Measurements from ENCODE around the gene BNIP3. TPM values are rescaled to one million over a fixed set of nuclear protein-coding genes. Genes with fewer than 3 reads are reported as not detected.
"Not testable (repeated sequence)": the region's sequence is repeated elsewhere in the genome, so short reads cannot be mapped to it uniquely, and the experiment has no call there.

BNIP3 gene
- total RNA-seq, 1 donor from 2014 or later, result 88.9 TPM

DNA sequence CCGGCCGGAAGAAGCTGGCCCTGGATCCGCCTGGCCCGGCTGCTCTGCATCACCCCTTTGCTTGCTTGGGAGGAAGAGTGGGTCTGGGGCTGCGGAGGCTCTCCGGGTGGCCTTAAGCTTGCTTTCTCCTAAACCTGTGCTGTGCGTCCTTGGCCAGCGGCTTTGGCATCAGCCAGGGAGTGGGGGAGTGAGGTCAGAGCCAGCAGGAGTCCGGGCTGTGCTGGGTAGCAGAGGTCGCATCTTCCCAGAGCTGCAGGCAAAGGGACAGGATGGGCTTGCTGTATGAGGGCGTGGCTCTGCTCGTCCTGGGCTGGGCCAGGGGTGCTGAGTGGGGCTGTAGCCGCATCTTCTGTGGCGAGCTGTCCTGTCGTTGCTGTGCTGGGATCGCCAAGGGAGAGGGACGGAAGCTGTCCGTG is 21.1 kb downstream of the BNIP3 start:
- TF ChIP-seq, protein P1, sequence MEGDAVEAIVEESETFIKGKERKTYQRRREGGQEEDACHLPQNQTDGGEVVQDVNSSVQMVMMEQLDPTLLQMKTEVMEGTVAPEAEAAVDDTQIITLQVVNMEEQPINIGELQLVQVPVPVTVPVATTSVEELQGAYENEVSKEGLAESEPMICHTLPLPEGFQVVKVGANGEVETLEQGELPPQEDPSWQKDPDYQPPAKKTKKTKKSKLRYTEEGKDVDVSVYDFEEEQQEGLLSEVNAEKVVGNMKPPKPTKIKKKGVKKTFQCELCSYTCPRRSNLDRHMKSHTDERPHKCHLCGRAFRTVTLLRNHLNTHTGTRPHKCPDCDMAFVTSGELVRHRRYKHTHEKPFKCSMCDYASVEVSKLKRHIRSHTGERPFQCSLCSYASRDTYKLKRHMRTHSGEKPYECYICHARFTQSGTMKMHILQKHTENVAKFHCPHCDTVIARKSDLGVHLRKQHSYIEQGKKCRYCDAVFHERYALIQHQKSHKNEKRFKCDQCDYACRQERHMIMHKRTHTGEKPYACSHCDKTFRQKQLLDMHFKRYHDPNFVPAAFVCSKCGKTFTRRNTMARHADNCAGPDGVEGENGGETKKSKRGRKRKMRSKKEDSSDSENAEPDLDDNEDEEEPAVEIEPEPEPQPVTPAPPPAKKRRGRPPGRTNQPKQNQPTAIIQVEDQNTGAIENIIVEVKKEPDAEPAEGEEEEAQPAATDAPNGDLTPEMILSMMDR (IDR thresholded peaks at IDR 0.05), result no peak
- peaks cover 17% of the 10 kb centered on the region for H3K36me3 Mint-ChIP-seq (ENCODE audit: low read depth)
- peak; percentile 76 for DNase-seq (ENCODE audit: low spot score)
- no peaks in the 10 kb centered on the region for H3K9me3 Mint-ChIP-seq (ENCODE audit: low read depth)
- no peak overlapping the region for H3K4me3 Mint-ChIP-seq (ENCODE audit: unreplicated experiment)
- no peak overlapping the region for H3K27ac Mint-ChIP-seq (ENCODE audit: unreplicated experiment)
- no peaks in the 10 kb centered on the region for H3K27me3 Mint-ChIP-seq (ENCODE audit: low read depth)
- H3K4me1 Mint-ChIP-seq (ENCODE audit: low read depth), result no peaks in the 10 kb centered on the region

DNA sequence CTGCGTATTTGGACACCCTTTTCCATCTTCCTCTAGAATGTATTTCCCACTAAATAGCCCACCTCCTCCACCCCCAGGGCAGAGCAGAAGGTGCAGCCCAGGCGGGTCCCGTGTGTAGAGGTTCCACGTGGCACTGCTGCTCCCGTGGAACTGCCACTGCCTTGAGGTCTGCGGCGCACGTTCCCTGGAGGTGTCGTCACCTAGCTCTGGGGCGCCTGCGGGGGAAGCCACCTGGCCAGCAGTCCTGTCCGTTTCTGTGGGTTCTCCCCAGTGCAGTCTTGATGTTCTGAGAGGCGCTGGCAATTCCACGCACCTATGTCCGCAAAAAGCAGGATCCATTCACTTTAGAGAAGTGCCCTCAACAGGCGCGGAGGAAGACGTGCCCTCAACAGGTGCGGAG is 21.9 kb downstream of the BNIP3 start:
- Mint-ChIP-seq H3K4me1 (ENCODE audit: low read depth) (no peaks in the 10 kb centered on the region), H3K36me3 (ENCODE audit: low read depth) (peaks cover 20% of the 10 kb centered on the region), H3K27me3 (ENCODE audit: low read depth) (no peaks in the 10 kb centered on the region)

DNA sequence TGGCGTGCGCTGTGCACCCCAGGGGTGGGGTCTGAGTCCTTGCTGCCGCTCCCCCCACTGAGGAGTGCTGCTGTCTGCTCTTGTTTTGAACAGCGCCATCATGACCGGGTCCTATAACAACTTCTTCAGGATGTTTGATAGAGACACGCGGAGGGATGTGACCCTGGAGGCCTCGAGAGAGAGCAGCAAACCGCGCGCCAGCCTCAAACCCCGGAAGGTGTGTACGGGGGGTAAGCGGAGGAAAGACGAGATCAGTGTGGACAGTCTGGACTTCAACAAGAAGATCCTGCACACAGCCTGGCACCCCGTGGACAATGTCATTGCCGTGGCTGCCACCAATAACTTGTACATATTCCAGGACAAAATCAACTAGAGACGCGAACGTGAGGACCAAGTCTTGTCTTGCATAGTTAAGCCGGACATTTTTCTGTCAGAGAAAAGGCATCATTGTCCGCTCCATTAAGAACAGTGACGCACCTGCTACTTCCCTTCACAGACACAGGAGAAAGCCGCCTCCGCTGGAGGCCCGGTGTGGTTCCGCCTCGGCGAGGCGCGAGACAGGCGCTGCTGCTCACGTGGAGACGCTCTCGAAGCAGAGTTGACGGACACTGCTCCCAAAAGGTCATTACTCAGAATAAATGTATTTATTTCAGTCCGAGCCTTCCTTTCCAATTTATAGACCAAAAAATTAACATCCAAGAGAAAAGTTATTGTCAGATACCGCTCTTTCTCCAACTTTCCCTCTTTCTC is 26.0 kb downstream of the BNIP3 start:
- no peaks in the 10 kb centered on the region for H3K4me1 Mint-ChIP-seq (ENCODE audit: low read depth)
- no peak overlapping the region for H3K4me3 Mint-ChIP-seq (ENCODE audit: unreplicated experiment)
- peaks cover 23% of the 10 kb centered on the region for H3K36me3 Mint-ChIP-seq (ENCODE audit: low read depth)
- peak overlapping the region; percentile 61 for H3K27ac Mint-ChIP-seq (ENCODE audit: unreplicated experiment)
- DNase-seq (ENCODE audit: low spot score), result no peak
- TF ChIP-seq, protein P1 (IDR thresholded peaks at IDR 0.05), result no peak
- no peaks in the 10 kb centered on the region for H3K27me3 Mint-ChIP-seq (ENCODE audit: low read depth)
- no peaks in the 10 kb centered on the region for H3K9me3 Mint-ChIP-seq (ENCODE audit: low read depth)

More for the DNA sequence above, 21.9 kb downstream of the BNIP3 start:
- no peak for DNase-seq (ENCODE audit: low spot score)
- Mint-ChIP-seq H3K9me3 (ENCODE audit: low read depth) (no peaks in the 10 kb centered on the region), H3K27ac (ENCODE audit: unreplicated experiment) (no peak overlapping the region), H3K4me3 (ENCODE audit: unreplicated experiment) (no peak overlapping the region)
- TF ChIP-seq, protein P1 (IDR thresholded peaks at IDR 0.05), result no peak

DNA sequence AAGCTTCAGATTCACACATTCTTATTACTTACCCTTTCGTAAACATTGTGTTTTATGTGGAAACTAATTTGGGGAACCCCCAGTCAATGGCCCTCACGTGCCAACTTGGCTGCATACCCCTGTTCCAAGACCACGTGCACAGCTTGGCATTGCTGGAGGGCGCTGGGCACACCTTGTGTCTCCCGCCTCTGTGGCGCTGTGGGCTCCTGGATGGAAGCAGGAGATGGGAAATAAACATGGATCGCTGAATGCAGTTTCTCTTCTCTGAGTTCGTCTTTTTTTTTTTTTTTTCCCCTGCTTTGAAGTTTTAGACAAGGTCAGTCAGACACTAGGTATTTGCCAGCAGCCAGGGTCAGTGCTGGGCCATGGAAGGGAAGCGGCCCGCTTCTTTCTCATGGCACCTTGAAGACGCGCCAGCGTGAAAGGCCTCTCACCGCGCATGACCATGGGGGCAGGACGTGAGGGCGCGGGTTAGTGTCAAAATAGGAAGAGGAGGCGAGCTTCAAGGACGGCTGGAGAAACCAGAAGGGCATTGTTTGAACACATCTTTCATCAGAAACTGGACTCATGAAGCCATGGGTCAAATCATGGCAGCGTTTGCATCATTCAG is 27.3 kb downstream of the BNIP3 start:
- H3K27ac Mint-ChIP-seq (ENCODE audit: unreplicated experiment), result no peak overlapping the region
- no peak for DNase-seq (ENCODE audit: low spot score)
- no peaks in the 10 kb centered on the region for H3K27me3 Mint-ChIP-seq (ENCODE audit: low read depth)
- peaks cover 25% of the 10 kb centered on the region for H3K36me3 Mint-ChIP-seq (ENCODE audit: low read depth)
- no peaks in the 10 kb centered on the region for H3K4me1 Mint-ChIP-seq (ENCODE audit: low read depth)
- H3K9me3 Mint-ChIP-seq (ENCODE audit: low read depth), result no peaks in the 10 kb centered on the region
- no peak overlapping the region for H3K4me3 Mint-ChIP-seq (ENCODE audit: unreplicated experiment)
- TF ChIP-seq, protein P1 (IDR thresholded peaks at IDR 0.05), result no peak

DNA sequence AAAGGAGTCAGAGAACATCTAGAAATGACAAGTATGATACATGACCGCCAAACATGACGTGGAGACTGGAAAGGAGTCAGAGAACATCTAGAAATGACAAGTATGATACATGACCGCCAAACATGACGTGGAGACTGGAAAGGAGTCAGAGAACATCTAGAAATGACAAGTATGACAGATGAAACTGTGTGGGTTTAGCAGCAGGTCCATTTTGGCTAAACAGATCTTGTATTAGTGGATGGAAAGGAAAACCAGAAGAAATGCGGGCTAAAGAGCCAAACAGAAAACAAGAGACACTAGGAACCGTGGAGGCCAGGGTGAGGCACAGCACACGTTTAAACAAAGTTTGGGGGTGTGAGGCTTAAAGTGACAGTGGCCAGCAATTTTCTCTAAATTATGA is 31.8 kb downstream of the BNIP3 start:
- H3K27me3 Mint-ChIP-seq (ENCODE audit: low read depth); H3K4me3 Mint-ChIP-seq (ENCODE audit: unreplicated experiment); H3K27ac Mint-ChIP-seq (ENCODE audit: unreplicated experiment); DNase-seq (ENCODE audit: low spot score); H3K9me3 Mint-ChIP-seq (ENCODE audit: low read depth): not testable (repeated sequence)
- peaks cover 22% of the 10 kb centered on the region for H3K36me3 Mint-ChIP-seq (ENCODE audit: low read depth)
- peaks cover 35% of the 10 kb centered on the region for H3K4me1 Mint-ChIP-seq (ENCODE audit: low read depth)
